Activated T-cell treated with anti-CD3 and anti-CD28 coated beads, Interleukin-2, amount 50 U/mL, for 1 hour (primary cell): Measurements from ENCODE around the gene STX1A.
"Not testable (repeated sequence)": the region's sequence is repeated elsewhere in the genome, so short reads cannot be mapped to it uniquely, and the experiment has no call there.

ENCODE experiments used
- DNase-seq: peaks from one replicate; pipeline ENCODE4 v3.0.0-alpha.2; 2020

The STX1A gene

DNA sequence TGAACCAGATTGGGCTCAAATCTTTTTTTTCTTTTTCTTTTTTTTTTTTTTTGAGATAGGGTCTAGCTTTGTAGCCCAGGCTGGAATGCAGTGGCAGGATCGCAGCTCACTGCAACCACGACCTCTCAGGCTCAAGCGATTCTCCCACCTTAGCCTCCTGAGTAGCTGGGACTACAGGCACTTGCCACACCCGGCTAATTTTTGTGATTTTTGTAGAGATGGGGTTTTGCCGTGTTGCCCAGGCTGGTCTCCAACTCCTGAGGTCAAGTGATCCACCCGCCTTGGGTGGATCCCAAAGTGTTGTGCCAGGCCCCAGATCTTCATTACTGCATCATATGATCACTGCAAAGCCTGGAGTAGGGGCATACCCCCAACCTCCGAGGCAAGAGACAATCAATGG, 39.0 kb downstream of the STX1A start:
- DNase-seq: no peak

GRCh38 chr7:73679709-73680108, 39.8 kb downstream of the STX1A start:
- DNase-seq: no peak

- no peak for DNase-seq
These were observed 40.6 kb downstream of the STX1A start for GRCh38 chr7:73678862-73679261.

DNA sequence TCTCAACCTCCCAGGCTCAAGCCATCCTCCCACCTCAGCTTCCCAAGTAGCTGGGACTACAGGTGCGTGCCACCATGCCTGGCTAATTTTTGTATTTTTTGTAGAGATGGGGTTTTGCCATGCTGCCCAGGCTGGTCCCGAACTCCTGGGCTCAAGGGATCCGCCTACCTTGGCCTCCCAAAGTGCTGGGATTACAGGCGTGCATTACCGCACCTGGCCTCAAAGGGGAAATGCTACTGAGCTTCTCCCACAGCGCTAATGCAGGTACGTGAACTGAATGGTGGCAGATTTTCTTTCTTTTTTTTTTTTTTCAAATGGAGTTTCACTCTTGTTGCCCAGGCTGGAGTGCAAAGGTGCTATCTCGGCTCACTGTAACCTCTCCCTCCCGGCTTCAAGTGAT, 43.4 kb downstream of the STX1A start:
- DNase-seq: not testable (repeated sequence)

DNA sequence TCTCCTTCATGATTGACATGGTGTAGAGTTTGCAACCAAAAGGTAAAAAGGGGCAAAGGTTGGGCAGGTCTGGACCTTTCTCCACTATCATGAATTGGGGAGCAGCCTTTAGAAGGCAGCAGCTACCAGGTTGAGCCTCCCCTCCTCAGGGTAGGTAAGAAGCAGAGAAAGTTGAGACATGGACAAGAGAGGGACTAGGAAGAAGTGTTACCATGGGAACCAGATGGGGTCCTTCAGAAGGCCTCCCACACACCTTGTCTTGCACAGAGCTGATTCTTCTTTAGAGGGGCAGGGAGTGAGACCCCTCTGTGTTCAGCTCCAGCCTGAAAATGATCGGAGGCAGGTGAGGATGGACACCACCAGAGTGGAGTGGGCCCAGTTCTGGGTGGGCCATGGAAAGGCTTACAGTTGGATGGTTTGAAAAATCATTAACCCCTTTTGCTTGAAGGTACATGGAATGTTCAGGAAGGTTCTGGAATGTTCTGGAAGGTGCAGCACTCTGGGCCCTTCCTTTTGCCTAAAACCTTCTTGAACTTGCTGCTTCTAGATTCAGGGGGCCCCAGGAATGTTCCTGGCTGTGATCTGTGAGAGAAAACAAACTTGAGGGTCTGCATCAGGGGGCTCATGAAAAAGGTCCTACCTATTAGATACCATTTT, 44.9 kb downstream of the STX1A start:
- DNase-seq: no peak

- DNase-seq: no peak
These were observed 47.5 kb downstream of the STX1A start for GRCh38 chr7:73671857-73672445.

- DNase-seq: no peak
These were observed 48.2 kb downstream of the STX1A start for GRCh38 chr7:73671322-73671661.

DNA sequence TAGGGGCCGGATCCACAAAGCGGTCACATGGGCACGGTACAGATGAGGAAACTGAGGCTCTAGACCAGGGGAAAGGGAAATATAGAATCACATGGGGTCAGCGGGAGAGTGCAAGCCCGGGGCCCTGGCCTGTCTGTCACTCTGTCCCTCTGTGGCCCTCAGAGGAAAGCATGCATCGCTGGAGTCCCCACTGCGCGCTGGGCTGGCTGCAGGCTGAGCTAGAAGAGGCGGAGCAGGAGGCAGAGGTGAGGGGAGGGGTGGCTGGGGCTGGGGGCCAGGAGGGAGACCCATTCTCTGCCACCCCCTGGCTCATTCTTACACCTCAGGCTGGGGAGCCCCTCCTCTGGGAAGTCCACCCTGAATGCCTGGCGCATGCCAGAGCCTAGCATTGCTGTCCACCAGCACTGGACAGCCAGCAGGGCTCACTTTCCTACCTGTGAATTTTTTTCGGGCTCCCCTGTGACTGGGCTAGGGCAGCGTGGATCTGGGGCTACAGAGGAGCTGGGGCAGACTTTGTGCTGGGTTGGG, 49.5 kb downstream of the STX1A start:
- DNase-seq: no peak

GRCh38 chr7:73669288-73669701, 50.2 kb downstream of the STX1A start:
- no peak for DNase-seq

DNA sequence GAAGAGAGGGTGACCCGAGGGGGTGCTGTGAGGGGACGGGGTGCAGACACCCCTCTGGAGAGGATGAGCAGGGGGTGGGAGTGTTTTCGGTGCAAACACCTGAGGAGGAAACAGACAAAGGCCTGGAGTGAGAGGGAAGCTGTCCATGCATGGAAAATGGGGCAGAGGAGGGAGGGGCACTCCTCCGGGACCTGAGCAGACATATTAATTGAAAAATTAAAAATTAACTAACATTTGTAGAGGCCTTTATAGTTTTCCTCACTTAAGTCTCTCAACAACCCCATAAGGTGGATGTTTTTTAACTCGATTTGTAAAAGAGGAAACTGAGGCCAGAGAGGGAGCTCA, 50.6 kb downstream of the STX1A start:
- no peak for DNase-seq

DNA sequence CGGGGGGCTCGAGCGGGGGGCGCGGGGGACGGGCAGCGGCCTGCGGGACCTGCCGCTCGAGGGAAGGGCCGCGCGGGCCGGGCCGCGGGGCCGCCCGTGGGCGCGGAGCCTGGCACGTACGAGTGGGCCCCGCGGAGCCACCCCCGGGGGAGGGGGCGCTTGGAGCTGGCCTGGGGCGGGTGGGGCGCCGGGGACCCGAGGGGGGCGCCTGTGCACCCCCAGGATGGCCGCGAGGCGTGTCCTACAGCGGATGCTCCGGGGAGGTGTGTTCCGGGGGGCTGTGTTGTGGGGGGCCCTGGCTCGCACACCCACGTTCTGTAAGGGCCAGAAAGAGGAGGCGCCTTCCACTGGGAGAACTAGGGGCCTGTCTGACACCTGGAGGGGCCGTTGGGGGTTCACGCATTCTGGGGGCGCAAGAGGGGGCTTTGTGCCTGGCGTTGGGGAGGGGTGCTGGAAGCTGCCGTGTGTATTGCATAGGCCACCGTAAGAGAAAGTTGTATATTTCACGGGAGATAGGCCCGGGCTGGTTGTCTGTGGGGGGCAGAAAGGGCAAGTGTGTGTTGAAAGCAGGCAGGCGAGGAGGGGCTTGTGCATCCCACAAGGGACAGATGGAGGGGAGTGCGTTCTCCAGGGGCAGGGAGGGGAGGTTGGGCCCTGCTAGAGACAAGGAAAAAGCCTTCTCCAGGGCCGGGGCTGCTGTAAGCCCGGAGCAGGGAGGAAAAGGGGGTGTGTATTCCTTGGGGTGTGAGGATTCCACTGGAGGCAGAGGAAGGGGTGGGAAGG, 51.2 kb downstream of the STX1A start:
- DNase-seq: no peak

GRCh38 chr7:73667344-73668102, 51.9 kb downstream of the STX1A start, which contains the start of gene VPS37D:
VPS37D (plus strand) TSS chr7:73667831; CDS start chr7:73667959, 128 bp downstream.
- peak; percentile 97 for DNase-seq

DNA sequence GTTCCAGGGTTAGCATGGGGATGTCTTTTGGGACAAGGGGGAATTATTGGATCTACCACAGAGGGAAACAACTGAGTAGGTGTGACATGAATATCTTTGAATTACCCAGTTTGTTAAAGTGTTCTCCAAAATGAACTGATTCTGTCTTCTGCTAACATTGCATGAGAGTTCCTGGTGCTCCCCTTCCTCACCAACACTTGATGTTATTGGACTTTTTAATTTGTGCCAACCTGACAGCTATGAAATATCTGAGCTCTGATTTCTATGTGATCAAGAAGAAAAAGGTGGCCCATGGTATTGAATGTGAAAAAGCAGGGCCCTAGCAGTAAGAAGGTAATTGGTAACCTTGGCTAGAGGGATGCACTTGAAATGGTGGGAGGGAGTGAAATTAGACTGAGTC, 56.4 kb downstream of the STX1A start:
- no peak for DNase-seq

DNA sequence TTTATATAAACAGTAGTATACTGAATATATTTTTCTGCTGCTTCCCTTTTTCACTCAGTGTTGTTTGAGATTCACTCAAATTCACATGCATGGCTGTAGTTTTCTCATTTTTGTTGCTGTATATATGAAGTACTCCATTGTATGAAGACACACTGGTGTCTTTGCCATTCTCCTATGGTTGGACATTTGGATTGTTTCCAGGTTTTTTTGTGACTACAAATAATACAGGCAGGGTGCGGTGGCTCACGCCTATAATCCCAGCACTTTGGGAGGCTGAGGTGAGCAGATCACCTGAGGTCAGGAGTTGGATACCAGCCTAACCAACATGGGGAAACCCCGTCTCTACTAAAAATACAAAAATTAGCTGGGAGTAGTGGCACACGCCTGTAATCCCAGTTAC, 58.9 kb downstream of the STX1A start:
- not testable (repeated sequence) for DNase-seq

GRCh38 chr7:73659983-73660382, 59.5 kb downstream of the STX1A start:
- DNase-seq: no peak

GRCh38 chr7:73655309-73655708, 64.2 kb downstream of the STX1A start:
- not testable (repeated sequence) for DNase-seq

DNA sequence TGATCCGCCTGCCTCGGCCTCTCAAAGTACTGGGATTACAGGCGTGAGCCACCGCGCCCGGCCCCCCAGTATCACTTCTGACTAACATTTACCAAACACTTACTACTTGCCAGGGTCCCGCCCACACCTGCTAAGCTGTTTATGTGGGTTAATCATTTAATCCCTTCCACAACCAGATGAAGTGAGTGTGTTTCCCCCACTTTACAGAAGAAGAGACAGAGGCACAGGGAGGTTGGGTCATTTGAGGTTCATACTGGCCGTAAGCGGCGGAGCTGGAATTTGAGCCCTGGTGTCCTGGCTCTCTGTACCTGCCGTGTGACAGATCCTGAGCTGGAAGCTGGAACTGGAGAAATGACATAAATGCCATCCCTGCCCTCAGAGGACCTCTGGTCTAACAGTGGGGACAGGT, 66.9 kb downstream of the STX1A start:
- no peak for DNase-seq

DNA sequence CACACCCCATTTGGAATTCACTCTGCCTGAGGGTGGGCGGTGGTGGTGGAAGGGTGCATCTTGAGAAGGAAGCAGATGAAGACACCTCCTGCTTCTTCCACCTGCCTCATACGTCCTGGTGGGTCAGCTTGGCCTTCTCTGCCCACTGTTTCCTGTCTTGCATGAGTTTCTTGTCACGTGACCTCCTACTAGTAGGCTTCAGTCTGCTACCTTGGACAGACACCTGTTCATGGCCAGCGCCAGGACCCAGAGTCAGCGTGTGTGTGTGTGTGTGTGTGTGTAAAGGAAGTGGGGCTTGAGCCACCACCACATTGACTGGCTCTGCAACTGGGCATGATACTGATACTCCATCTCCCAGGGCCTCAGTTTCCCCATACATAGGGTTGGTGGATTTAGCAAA, 68.9 kb downstream of the STX1A start:
- no peak for DNase-seq

DNA sequence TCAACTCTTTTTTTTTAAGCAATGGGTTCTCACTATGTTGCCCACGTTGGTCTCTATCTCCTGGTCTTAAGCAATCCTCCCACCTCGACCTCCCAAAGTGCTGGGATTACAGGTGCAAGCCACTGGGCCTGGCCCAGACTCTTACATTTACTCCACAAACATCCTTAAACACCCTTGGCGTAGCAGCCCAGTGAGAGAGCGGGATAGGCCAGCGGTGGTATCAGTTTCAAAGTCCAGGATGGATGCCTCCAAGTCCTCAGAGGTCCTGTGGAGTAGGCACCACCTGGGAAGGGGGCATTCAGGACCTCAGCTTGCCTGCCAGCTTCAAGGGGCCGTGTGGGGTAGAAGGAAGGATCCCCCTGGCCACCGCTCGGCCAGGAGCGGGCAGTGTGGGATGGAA, 69.9 kb downstream of the STX1A start:
- DNase-seq: no peak
